Adrenal gland (tissue), 5 donors: Measurements from ENCODE around the gene PTH1R.

Experiments used
- POLR2A ChIP-seq, 2 donors: fragments of 450-650 bp; IDR thresholded peaks; one replicate each; pipeline ENCODE4 v1.6.1; 2017; ENCODE audit warnings: antibody characterized with exemption in 2 of 2, mild to moderate bottlenecking in 2 of 2, moderate library complexity in 1 of 2
- TF ChIP-seq, protein P1 (sequence below), 6 experiments: fragments of 450-650 bp in 4 of 6; fragments of 200-600 bp in 2 of 6; sonication (generic) in 1 of 6; IDR thresholded peaks; 1 replicate in 5 of 6; 2 replicates in 1 of 6; pipeline versions ENCODE4 v1.5.1 to v1.8.0; 2016 to 2021; ENCODE audit warnings: antibody characterized with exemption in 6 of 6, mild to moderate bottlenecking in 2 of 6, moderate library complexity in 1 of 6
- donor health status: DM: no; HTN: no; CAD: no.

GRCh38 chr3:46870651-46871050, 6.9 kb upstream of the PTH1R start:
- TF ChIP-seq POLR2A (IDR thresholded peaks at IDR 0.05) = no peak
- TF ChIP-seq, protein P1, sequence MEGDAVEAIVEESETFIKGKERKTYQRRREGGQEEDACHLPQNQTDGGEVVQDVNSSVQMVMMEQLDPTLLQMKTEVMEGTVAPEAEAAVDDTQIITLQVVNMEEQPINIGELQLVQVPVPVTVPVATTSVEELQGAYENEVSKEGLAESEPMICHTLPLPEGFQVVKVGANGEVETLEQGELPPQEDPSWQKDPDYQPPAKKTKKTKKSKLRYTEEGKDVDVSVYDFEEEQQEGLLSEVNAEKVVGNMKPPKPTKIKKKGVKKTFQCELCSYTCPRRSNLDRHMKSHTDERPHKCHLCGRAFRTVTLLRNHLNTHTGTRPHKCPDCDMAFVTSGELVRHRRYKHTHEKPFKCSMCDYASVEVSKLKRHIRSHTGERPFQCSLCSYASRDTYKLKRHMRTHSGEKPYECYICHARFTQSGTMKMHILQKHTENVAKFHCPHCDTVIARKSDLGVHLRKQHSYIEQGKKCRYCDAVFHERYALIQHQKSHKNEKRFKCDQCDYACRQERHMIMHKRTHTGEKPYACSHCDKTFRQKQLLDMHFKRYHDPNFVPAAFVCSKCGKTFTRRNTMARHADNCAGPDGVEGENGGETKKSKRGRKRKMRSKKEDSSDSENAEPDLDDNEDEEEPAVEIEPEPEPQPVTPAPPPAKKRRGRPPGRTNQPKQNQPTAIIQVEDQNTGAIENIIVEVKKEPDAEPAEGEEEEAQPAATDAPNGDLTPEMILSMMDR (IDR thresholded peaks at IDR 0.05) = no peak
